Esophagus muscularis mucosa (tissue), 4 donors: Measurements from ENCODE around the gene CSE1L.

Experiments used
- EP300 ChIP-seq: sonication (generic); formaldehyde crosslinking; IDR thresholded peaks from one replicate; pipeline ENCODE4 v1.6.1; 2017; ENCODE audit warnings: antibody characterized with exemption
- POLR2A ChIP-seq: fragments of 450-650 bp; IDR thresholded peaks from one replicate; pipeline ENCODE4 v1.6.1; 2017; ENCODE audit warnings: antibody characterized with exemption, moderate library complexity, mild to moderate bottlenecking, low read depth
- POLR2AphosphoS5 ChIP-seq, 2 donors: sonication (generic); formaldehyde crosslinking; IDR thresholded peaks; one replicate each; pipeline ENCODE4 v1.6.1; 2017; ENCODE audit warnings: antibody characterized with exemption in 2 of 2
- TF ChIP-seq, protein P1 (sequence below), 3 experiments: fragments of 200-600 bp in 2 of 3; fragments of 450-650 bp in 1 of 3; sonication (generic) in 2 of 3; IDR thresholded peaks; one replicate each; pipeline ENCODE4 v1.5.1; 2017 to 2019; ENCODE audit warnings: antibody characterized with exemption in 3 of 3, mild to moderate bottlenecking in 2 of 3, moderate library complexity in 1 of 3

DNA sequence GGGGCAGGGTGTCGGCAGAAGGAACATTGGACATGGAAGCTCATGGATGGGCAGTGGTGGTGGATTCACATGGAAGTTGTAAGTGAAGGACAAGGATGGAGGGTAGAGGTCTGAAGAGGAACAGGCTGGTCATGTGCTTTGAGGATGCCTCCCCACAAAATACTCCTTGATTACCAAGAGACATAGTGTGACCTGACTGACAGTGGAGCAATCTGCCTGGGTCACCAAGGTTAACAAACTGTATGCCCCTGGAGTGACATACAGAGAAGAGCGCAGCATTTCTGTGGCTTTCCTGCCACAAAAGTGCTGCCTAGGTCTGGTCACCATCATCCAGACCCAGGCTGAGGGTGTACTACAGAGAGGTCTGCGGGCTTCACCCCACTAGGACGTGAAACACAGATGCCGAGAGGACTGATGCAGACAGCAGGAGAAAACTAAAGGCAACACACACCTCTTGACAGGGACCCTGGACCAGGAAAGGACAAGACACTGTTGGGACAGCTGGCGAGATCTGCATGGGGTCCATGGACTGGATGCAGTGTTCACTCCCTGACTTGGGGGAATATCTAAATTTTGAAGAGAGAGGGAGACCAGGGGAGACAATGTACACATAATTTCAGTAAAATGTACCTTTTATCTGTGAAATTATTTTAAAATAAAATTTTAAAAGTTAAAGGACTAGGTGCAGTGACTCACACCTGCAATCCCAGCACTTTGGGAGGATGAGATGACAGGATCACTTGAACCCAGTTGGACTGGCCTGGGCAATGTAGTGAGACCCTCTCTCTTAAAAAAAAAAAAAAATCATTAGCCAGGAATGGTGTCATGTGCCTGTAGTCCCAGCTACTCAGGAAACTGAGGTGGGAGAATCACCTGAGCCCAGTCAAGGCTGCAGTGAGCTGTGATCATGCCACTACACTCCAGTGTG, 64.9 kb downstream of the CSE1L start:
- TF ChIP-seq, protein P1, sequence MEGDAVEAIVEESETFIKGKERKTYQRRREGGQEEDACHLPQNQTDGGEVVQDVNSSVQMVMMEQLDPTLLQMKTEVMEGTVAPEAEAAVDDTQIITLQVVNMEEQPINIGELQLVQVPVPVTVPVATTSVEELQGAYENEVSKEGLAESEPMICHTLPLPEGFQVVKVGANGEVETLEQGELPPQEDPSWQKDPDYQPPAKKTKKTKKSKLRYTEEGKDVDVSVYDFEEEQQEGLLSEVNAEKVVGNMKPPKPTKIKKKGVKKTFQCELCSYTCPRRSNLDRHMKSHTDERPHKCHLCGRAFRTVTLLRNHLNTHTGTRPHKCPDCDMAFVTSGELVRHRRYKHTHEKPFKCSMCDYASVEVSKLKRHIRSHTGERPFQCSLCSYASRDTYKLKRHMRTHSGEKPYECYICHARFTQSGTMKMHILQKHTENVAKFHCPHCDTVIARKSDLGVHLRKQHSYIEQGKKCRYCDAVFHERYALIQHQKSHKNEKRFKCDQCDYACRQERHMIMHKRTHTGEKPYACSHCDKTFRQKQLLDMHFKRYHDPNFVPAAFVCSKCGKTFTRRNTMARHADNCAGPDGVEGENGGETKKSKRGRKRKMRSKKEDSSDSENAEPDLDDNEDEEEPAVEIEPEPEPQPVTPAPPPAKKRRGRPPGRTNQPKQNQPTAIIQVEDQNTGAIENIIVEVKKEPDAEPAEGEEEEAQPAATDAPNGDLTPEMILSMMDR (IDR thresholded peaks at IDR 0.05) = no peak
- TF ChIP-seq POLR2AphosphoS5 (IDR thresholded peaks at IDR 0.05) = no peak
- TF ChIP-seq POLR2A = no peak
- TF ChIP-seq EP300 = no peak
